IPS DF 19.7 (cell line): ENCODE results near the gene FBN2.

ENCODE experiments used
- DNase-seq: peaks from one replicate; pipeline ENCODE4 v3.0.0-alpha.2; 2013; ENCODE audit warnings: low read depth, low spot score

FBN2 gene

DNA sequence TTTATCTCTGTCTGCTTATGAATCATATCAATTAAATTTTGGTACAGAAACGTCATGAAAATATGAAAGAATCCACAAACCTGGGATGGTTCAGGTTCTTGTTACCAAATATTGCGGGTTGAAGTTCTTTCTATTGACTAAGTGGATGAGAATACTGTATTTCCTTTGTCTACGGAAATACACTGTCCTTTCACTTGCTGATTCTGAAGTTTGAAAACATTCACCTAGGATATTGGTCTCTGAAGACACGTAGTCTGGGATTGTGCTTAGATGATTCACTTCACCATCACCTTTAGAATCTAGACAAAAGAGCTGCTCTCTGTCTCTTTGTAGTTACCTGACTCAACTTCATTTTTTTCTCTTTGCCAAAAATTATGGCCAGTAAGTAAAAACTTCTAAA is 222.4 kb downstream of the FBN2 start:
- no peak for DNase-seq

DNA sequence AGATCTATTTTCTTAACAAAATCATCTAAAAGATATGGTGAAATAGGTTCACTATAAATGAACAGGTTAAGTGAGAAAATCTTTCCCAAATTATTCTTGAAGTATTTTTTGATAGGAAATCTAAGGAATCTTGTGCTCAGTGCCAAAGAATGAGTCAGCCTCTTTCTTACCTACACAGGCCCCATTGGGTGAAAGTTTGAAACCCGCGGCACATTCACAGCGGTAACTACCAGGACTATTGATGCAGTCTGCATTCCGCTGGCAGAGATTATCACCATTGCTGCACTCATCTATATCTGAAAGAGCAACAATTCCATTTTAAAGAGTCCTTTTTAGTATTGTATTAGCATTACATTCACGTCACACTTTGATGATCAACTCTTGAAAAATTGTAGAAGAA is 232.7 kb downstream of the FBN2 start:
- no peak for DNase-seq

DNA sequence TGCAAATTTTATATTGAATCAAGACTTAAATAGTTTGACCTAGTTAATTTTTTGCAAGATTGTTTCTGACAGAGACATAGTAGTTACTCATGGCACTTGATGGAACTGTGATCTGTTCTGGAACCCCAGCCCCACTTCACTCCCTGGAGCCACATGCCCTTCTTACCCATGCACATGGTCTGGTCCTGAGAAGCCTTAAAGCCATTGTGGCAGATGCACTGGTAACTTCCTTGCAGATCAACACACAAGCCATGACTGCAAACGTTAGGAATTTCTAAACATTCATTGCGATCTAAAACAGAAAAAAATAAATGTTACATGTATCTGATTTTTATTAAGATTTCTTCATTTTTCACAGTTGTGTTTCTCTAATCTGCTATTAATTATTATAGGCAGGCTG is 233.3 kb downstream of the FBN2 start:
- no peak for DNase-seq

DNA sequence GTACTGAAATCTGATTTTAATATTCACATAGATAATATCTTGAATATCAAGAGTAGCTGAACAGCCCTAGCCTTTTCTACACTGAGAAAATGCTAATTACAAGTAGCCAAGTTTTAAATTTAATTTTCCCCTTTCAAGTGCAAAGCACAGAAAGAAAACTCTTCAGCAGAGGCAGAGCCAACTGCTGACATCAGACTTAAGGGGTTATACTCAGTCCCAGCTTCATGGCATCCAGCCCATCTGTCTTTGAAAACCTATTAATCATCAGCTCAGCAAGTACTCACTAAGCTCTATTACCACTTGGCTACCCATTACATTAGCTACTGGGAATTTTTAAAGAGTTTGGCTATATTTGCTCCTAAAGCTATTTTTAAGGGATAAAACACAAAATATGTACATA is 234.0 kb downstream of the FBN2 start:
- no peak for DNase-seq

DNA sequence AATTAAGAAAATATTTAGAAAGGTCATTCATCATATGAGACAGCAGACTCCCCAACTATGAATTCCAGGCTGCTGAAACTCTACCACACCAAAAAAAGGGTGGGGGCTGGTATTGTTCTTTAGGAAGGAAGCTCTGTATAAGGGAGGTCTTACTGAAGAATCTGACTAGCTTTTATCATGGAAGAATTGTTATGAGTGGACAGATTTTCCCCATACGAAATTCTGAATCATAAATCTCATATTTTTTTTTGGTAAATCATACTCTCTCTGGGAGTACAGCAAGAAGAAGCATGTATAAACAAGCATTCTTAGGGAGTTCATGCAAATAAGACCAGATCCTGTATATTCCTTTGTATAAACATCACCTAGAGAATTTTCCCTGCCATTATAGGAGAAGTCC is 234.5 kb downstream of the FBN2 start:
- no peak for DNase-seq

DNA sequence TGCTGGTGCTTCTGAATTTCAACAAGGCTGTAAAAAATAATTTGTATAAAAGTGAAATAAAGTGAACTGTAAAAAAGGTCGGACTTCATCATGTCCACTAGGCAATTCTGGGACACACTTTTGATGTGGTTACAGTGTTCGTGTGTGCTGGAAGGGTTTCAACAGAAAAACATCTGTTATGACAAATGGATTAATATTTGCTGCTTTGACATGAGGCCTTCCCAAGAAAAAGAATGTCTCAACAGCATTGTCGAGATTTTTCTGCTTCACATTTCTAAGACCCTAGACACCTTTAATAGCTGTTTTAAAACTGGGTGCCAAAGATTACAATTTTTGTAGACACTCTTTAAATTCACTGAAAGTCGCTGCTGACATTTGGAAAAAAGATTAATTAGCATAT is 237.9 kb downstream of the FBN2 start:
- DNase-seq, result no peak

DNA sequence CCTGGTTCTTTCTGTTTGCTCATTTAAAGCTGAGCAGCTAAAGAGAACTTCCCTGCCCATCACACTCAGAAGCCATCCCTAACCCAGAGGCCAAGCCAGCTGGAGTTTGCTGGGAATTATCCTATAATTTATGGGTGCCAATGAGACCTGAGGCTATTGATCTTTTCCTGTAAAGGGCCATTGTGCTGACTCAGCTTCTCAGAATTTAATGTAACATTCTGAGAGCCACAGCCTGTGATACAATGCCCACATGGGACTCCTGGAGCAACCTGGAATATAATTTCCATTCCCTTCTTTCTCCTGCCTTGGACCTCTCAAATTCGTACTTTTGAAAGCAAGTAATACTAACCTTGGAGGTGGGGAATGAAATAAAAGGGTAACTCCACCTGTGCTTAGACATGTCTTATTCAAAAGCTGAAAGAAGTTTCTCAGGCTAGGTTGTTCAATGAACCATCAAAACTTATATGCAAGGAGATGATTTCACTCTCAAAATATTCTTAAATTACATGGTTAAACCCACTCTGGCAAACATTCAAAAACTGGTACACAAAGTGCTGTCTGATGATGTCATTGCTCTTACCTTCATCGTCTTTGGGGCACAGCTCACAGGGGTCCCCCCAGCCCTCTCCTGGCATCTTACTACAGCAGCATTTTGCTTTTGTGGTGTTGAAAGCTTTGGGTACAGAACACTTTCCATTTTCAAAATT is 247.7 kb downstream of the FBN2 start:
- DNase-seq, result no peak

DNA sequence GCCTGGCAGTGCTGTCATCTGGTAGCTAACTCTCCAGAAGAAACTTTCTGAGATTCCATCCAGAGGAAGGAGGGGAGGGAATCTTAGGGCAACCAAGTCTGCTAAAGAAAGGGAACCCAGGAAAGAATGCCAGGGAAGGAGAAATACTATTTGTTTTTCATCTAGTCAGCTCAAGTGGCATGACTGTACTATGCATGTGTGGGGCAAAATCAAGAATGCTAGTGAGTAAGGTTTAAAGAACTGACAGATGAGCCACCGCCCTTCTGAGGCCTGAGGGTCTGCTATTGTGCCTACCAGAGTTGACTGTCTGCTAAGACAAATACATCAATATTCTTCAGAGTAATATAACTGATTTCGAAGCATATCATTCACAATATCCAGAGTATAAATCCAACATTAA is 250.3 kb downstream of the FBN2 start:
- no peak for DNase-seq

DNA sequence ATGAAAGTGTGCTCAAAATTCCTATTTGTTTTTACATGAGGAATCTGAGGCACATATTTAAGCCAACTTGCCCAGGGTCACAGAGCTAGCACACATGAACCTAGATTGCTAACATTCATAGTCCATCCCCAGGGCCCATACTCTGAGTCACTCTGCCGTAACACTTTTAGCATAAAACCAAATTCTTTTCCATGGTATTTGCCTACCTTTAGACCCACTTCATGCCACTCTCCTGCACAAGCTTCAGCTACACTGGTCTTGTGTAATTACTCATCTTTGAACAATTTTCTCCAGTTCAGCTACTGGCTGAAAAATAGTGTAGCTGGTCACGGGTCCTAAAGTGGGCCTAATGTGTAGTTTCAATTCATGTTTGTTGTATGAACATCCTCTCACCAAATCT is 253.8 kb downstream of the FBN2 start:
- DNase-seq, result no peak

DNA sequence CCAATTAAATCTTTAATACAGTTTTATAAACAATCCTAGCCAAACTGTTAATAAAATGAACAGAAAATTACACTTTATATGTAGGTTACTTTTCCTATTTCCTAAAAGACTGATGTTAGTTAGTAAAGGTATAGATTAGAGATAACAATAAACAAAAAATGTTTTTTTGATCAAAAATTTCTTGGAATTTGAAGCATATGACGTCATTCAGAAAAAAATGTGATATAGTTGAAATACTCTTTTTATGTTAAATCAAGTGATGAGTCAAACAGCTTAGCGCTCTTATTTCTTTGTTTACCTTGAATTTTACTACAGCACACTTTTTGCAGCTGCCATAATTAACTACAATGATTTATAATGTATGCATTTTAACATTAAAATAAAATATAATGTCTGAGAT is 258.7 kb downstream of the FBN2 start:
- DNase-seq, result no peak

DNA sequence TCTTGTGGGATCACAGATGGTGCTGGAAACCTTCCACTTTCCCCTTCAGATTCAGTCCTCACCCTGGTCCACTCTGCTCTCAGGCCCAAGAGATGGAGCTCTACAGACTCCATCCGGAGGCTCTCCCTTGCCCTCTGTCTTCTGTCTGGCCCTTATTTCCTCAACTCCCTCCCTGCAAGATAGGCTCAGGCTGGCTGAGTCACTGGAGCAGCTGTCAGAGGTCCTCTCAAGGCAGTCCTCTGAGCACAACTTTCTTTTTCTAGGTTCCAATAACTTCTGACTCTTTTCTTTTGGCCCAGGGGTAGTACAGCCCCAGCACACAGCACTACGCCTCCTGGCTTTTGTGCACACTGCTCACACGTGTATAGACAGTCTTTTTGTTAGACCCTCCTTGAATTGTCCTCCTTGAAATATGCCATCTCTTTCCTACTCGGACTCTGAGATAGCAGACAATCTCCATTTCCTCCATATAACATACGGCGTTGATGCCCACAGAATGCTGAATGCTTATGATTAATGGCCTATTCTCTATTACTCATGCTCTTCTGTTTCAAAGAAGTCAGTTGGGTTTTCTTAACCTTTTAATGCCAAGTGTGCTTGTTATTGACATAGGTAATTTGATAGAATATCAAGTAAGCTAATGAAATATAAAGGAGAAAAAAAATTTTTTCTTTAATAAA is 261.4 kb downstream of the FBN2 start:
- DNase-seq, result no peak

DNA sequence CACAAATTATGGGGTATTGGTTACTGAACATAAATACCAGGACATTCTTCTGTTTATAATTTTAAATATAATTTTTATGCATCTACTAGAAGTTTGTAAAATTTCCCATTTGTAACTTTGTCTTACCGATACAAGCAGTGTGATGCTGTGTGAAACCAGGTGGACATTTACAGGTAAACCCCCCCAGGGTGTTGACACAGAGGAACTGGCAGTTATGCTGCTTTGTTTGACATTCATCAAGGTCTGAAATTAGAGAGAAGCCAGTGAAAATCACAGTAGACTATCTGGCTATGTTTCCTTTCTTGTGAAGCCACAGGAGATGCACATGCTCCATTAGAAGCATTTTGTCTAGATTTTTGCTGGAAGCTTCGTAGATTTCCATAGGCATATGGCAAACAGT is 263.6 kb downstream of the FBN2 start:
- DNase-seq, result no peak

DNA sequence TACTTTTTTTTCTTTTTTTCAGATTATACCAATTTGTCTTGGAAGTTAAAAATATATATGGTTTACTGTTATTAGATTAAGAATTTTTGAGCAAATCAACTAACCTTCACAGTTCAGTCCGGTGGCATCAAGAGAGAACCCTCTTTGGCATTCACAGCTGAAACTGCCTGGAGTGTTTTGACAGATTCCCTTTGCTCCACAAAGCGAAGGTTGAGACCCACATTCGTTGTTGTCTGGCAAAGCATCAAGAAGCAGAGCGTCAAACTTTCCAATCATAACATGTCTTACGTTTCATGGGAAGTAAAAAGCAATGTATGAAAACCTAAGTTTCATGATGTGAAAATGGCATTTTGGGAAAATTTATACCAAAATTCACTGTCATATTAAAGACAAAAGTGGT is 264.3 kb downstream of the FBN2 start:
- DNase-seq, result no peak

DNA sequence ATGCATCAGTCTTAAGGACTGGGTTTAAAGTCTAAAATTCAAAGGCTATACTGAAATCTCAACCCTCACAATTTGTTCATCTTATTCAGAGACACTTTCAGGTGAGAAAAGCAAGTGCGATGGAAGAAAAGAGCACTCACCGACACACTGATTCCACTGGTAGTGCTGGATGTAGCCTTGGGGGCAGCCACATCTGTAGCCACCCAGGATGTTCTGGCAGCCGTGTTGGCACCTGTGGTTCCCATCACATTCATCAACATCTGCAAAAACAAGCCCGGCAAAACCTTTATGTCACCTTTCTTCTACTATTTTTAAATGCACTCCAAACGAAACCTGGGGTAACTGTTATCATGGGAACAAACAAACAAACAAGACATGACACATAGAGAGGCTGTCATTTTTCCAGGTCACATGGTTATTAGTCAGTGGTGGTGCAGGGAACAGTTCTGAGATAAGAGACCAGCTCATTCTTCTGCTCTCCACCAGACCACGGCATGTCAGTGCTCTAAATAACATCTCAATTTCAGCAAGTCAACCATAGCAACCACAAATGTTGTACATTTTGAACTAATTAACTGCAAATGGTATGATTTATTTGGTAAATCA is 266.1 kb downstream of the FBN2 start:
- no peak for DNase-seq

DNA sequence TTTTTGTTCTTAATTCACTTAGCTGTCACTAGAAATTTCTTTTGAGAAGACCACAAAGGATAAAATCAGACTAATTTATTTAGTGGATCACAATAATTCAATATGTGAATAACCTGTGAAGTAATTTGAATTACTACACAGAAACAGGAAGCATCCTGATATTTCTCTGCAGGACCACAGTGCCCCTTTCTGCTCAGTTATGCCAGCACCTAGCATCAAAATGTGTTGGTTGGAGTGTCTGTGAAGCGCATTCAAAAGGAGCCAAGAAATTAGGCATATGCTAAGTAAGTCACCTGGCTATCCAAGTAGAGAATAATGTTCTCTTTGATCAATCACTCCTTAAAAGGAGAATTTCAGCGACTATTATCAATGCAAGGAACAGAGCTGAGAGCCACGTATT is 267.0 kb downstream of the FBN2 start:
- no peak for DNase-seq

DNA sequence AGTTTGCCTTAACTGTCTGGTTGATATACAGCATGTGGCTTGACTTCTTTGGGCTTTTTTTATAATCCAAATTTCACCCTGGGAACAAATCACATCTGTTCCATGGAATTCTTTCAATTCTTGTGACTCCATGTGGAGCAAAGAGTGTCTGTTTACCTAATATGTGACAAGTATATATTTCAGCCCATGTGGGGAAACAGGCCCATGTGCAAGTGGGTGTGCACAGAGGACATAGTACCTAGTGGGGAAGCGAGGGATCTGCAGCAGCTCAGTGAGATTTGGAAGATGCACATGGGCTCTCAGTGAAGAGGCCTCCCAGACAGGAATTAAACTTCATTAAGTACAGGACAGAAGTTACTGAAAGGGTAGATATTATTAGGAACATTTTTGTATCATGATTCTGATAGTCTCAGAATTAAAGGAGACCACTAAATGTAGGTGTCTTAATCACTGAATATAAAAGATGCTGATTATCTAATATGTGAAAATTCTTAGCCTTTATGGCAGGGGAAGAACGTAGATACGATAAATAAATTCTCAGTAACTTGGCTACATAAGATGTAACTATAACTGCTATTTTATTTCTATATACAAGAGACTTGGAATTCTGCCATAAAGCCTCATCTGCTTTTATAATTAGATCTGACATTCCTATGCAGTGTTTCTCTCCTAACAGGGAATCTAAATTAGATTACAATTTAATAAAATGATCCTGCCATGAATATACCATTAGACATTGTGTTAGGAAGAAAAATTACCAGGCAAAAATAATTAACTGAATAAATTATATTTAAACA is 273.3 kb downstream of the FBN2 start:
- DNase-seq, result no peak

DNA sequence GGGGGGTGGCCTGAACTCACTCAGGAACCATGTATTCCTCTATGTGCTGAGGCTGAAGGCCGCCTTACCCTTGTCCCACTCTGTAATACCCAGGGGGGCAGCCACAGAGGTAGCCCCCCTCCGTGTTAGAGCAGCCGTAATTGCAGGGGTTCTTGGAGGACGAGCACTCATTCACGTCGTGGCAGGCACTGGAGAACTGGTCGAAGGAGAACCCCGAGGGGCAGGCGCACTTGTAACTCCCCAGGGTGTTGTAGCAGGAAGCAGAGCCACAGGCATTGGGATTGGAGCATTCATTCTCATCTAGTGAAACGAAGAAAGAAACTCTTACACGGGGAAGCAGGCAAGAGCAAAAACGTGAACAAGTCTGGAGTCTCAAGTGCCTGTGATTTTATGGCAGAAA is 274.7 kb downstream of the FBN2 start:
- DNase-seq, result no peak

DNA sequence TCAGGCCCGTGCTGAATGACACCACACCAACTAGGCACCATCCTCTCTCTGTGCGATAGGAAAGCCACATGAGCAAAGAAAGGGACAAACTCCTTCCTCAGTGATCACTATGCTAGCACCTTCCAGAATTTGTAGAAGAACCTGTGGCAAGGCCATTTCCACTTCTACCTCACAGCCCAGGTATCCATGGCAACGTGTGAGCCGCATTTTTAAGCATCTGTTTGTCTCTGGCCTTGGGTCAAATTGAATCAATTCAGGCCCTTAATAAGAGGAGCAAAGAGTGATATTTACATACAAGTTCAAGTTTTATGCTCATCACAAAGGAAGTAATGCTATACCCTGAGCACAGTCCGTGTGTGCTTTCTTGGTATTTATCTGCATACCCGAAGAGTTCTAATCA is 275.1 kb downstream of the FBN2 start:
- DNase-seq, result no peak

DNA sequence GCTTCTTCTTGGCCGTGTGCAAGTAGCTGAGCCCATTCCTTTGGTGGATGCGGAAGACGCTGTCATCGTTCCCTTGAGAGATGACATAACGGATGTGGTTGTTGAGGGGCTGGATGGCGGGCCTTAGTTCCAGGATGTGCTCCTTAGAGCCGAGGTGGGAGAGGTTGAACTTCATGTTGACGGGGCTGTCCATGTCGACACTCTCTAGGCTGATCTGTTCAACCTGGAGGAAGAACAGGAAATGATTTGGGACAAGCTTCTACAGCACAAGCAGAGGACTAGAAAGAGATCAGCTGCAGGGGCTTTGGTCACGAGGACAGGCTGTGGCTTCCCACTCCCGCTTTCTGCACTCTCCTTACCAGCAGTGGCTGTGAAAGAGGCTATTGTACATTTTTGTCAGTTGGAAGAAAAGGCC is 278.4 kb downstream of the FBN2 start:
- no peak for DNase-seq

DNA sequence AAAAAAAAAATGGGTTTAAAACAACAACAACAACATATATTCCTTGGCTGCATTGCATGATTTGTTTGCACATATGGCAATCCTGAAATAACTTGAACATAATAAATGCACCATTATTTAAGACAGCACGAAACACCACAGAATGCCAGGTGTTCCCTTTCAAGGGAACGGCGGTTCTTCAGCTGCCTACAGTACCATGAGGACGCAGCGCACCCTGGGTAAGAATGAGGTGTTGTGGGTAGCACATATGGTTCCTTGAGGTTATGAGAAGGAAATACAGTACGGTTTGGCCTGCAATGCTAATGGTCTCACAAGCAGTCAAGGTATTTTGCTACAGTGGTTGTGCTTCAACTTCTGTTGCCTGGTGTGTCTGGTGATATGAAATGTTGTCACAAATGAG is 279.7 kb downstream of the FBN2 start:
- DNase-seq, result no peak

DNA sequence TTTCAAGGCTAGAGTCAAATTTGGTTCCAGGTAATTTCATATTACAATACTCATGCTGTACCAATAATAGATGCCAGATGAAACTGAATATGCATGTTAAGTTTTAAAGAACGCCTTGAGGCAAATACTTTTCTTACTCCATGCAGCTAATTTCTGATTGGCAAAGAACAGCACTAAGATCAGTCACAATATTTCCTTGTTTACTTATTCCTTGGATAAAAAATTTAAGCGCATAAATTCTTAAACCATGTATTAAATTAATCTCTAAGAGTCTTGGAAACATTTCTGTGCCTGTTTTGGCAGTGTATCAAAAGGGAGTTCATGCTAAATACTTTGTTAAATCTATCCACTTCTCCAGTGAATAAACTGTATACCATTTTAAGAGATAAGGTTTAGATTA is 281.0 kb downstream of the FBN2 start:
- DNase-seq, result no peak

DNA sequence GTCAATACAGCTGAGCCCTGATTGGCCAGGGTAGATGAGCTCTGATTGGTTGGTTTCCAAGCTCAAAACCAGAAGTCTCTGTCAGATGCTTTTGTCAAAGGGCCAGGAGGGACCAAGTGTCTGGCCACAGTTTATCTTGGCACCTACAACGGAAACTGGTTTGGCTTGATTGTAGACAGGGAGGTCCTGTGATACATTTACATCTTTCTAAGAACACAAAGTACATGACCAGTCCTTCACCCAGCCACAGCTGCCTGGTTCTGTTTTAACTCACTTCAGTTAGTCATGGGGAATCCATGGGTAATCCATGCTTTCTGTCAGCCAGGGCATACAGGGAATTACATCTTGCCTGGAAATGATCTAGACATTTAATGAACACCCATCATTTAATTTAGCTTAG is 283.3 kb downstream of the FBN2 start:
- no peak for DNase-seq

DNA sequence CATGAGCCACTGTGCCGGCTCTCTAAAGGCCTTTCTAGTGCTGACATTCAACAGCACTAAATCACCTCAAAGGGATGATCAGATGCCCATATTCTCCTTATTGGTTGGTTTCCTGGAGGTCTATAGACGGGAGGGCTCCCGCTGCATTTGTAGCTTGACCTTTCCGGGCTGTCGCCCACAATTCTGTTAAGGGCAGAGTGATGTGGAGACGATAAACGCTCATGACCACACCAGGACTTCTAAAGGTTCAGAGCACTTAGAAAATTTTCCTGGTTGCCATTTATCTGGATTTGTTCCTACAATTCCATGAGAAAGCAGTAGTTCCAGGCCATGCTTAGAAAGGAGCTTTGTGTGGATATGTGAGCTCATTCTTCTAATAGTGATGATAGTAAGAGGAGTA is 284.2 kb downstream of the FBN2 start:
- no peak for DNase-seq
